ENCODE measurements around the gene OR2L3.
"Not testable (repeated sequence)": the region's sequence is repeated elsewhere in the genome, so short reads cannot be mapped to it uniquely, and the experiment has no call there.

The OR2L3 gene

GRCh38 chr1:248046536-248046935, at the start of gene OR2L3:
Gene OR2L3, plus strand, starts transcription at chr1:248046836. Its CDS starts 13,846 bp downstream, at chr1:248060682.
- no peaks in the 10 kb centered on the region for H3K36me3 Mint-ChIP-seq
- no peak for DNase-seq (ENCODE audit: low spot score in 2 of 2)
- ATAC-seq: no peak
- H3K9me3 Mint-ChIP-seq: peaks cover 10% of the 10 kb centered on the region
- no peak within 1 kb of the TSS for H3K4me3 Mint-ChIP-seq
- H3K27ac Mint-ChIP-seq: no peak within 1 kb of the TSS
- H3K4me1 Mint-ChIP-seq: no peaks in the 10 kb centered on the region

- Mint-ChIP-seq H3K27ac (no peak overlapping the region), H3K4me3 (no peak overlapping the region), H3K36me3 (no peaks in the 10 kb centered on the region), H3K4me1 (no peaks in the 10 kb centered on the region), H3K9me3 (peaks cover 15% of the 10 kb centered on the region)
- ATAC-seq: no peak
- no peak for DNase-seq (ENCODE audit: low spot score in 2 of 2)
Observed at GRCh38 chr1:247998811-247999210, 47.8 kb upstream of the OR2L3 start.

GRCh38 chr1:248000169-248000568, 46.5 kb upstream of the OR2L3 start:
- DNase-seq (ENCODE audit: low spot score in 2 of 2) (no peak), ATAC-seq (no peak)

GRCh38 chr1:248007778-248008177, 38.9 kb upstream of the OR2L3 start:
- Mint-ChIP-seq H3K27ac (no peak overlapping the region), H3K36me3 (no peaks in the 10 kb centered on the region), H3K4me1 (no peaks in the 10 kb centered on the region)

More at GRCh38 chr1:248000169-248000568, 46.5 kb upstream of the OR2L3 start:
- Mint-ChIP-seq H3K4me1 (no peaks in the 10 kb centered on the region), H3K27ac (no peak overlapping the region), H3K9me3 (peaks cover 12% of the 10 kb centered on the region), H3K4me3 (no peak overlapping the region), H3K36me3 (no peaks in the 10 kb centered on the region)

GRCh38 chr1:248009681-248010080, 37.0 kb upstream of the OR2L3 start:
- Mint-ChIP-seq H3K27ac (no peak overlapping the region), H3K36me3 (no peaks in the 10 kb centered on the region), H3K4me1 (no peaks in the 10 kb centered on the region), H3K4me3 (no peak overlapping the region), H3K9me3 (peaks cover 27% of the 10 kb centered on the region)
- no peak for DNase-seq (ENCODE audit: low spot score in 2 of 2)
- ATAC-seq: no peak

More at GRCh38 chr1:248007778-248008177, 38.9 kb upstream of the OR2L3 start:
- ATAC-seq: no peak
- Mint-ChIP-seq H3K4me3 (no peak overlapping the region), H3K9me3 (peaks cover 36% of the 10 kb centered on the region)
- no peak for DNase-seq (ENCODE audit: low spot score in 2 of 2)

GRCh38 chr1:248013229-248013710, 33.4 kb upstream of the OR2L3 start, which contains the start of gene OR2L5:
Gene OR2L5, plus strand, starts transcription at chr1:248013660. Its CDS starts 8,288 bp downstream, at chr1:248021948.
- DNase-seq (ENCODE audit: low spot score in 2 of 2) (no peak), ATAC-seq (no peak)
- no peaks in the 10 kb centered on the region for H3K4me1 Mint-ChIP-seq
- H3K4me3 Mint-ChIP-seq: no peak within 1 kb of the TSS
- peaks cover 23% of the 10 kb centered on the region for H3K9me3 Mint-ChIP-seq
- H3K36me3 Mint-ChIP-seq: no peaks in the 10 kb centered on the region
- H3K27ac Mint-ChIP-seq: no peak within 1 kb of the TSS

GRCh38 chr1:248015803-248016202, 30.8 kb upstream of the OR2L3 start:
- DNase-seq (ENCODE audit: low spot score in 2 of 2) (no peak), ATAC-seq (no peak)
- no peaks in the 10 kb centered on the region for H3K4me1 Mint-ChIP-seq
- peaks cover 14% of the 10 kb centered on the region for H3K9me3 Mint-ChIP-seq
- no peaks in the 10 kb centered on the region for H3K36me3 Mint-ChIP-seq
- H3K27ac Mint-ChIP-seq: no peak overlapping the region
- no peak overlapping the region for H3K4me3 Mint-ChIP-seq

GRCh38 chr1:248029770-248030169, 16.9 kb upstream of the OR2L3 start, which contains the start of gene OR2L2:
Gene OR2L2, plus strand, starts transcription at chr1:248030070. Its CDS starts 8,198 bp downstream, at chr1:248038268.
- no peak for ATAC-seq
- H3K27ac Mint-ChIP-seq: no peak within 1 kb of the TSS
- peaks cover 20% of the 10 kb centered on the region for H3K9me3 Mint-ChIP-seq
- DNase-seq (ENCODE audit: low spot score in 2 of 2): no peak
- H3K4me3 Mint-ChIP-seq: no peak within 1 kb of the TSS
- H3K36me3 Mint-ChIP-seq: no peaks in the 10 kb centered on the region
- H3K4me1 Mint-ChIP-seq: no peaks in the 10 kb centered on the region

- Mint-ChIP-seq H3K4me1 (no peaks in the 10 kb centered on the region), H3K36me3 (no peaks in the 10 kb centered on the region), H3K4me3 (no peak overlapping the region), H3K27ac (no peak overlapping the region), H3K9me3 (peaks cover 6% of the 10 kb centered on the region)
- no peak for DNase-seq (ENCODE audit: low spot score in 2 of 2)
- ATAC-seq: no peak
Observed at GRCh38 chr1:248045209-248045608, 1.4 kb upstream of the OR2L3 start.

GRCh38 chr1:248047008-248047407, 372 bp downstream of the OR2L3 start:
- H3K4me3 Mint-ChIP-seq: no peak overlapping the region
- H3K36me3 Mint-ChIP-seq: no peaks in the 10 kb centered on the region
- peaks cover 10% of the 10 kb centered on the region for H3K9me3 Mint-ChIP-seq
- no peak for ATAC-seq
- no peak for DNase-seq (ENCODE audit: low spot score in 2 of 2)
- H3K4me1 Mint-ChIP-seq: no peaks in the 10 kb centered on the region
- no peak overlapping the region for H3K27ac Mint-ChIP-seq

- H3K27ac Mint-ChIP-seq: no peak overlapping the region
- no peak for DNase-seq (ENCODE audit: low spot score in 2 of 2)
- no peak overlapping the region for H3K4me3 Mint-ChIP-seq
- ATAC-seq: no peak
- no peaks in the 10 kb centered on the region for H3K36me3 Mint-ChIP-seq
- peaks cover 14% of the 10 kb centered on the region for H3K9me3 Mint-ChIP-seq
- no peaks in the 10 kb centered on the region for H3K4me1 Mint-ChIP-seq
Observed at GRCh38 chr1:248054671-248055070, 8.0 kb downstream of the OR2L3 start.

- DNase-seq (ENCODE audit: low spot score in 2 of 2) (no peak), ATAC-seq (no peak)
- no peak overlapping the region for H3K27ac Mint-ChIP-seq
- peaks cover 14% of the 10 kb centered on the region for H3K9me3 Mint-ChIP-seq
- no peaks in the 10 kb centered on the region for H3K4me1 Mint-ChIP-seq
- no peak overlapping the region for H3K4me3 Mint-ChIP-seq
- H3K36me3 Mint-ChIP-seq: no peaks in the 10 kb centered on the region
Observed at GRCh38 chr1:248055261-248055660, 8.6 kb downstream of the OR2L3 start.

GRCh38 chr1:248065071-248065470, 18.4 kb downstream of the OR2L3 start:
- no peaks in the 10 kb centered on the region for H3K36me3 Mint-ChIP-seq

GRCh38 chr1:248065604-248066003, 19.0 kb downstream of the OR2L3 start:
- H3K9me3 Mint-ChIP-seq: peaks cover 19% of the 10 kb centered on the region
- ATAC-seq: no peak
- DNase-seq (ENCODE audit: low spot score in 2 of 2): no peak
- no peaks in the 10 kb centered on the region for H3K4me1 Mint-ChIP-seq
- no peak overlapping the region for H3K27ac Mint-ChIP-seq
- H3K36me3 Mint-ChIP-seq: no peaks in the 10 kb centered on the region
- no peak overlapping the region for H3K4me3 Mint-ChIP-seq

More at GRCh38 chr1:248065071-248065470, 18.4 kb downstream of the OR2L3 start:
- DNase-seq (ENCODE audit: low spot score in 2 of 2): no peak
- H3K9me3 Mint-ChIP-seq: peaks cover 17% of the 10 kb centered on the region
- H3K4me3 Mint-ChIP-seq: no peak overlapping the region
- ATAC-seq: no peak
- no peaks in the 10 kb centered on the region for H3K4me1 Mint-ChIP-seq
- no peak overlapping the region for H3K27ac Mint-ChIP-seq

GRCh38 chr1:248083864-248084263, 37.2 kb downstream of the OR2L3 start:
- H3K36me3 Mint-ChIP-seq; H3K4me1 Mint-ChIP-seq; H3K4me3 Mint-ChIP-seq; DNase-seq (ENCODE audit: low spot score in 2 of 2); H3K9me3 Mint-ChIP-seq; ATAC-seq; H3K27ac Mint-ChIP-seq: not testable (repeated sequence)

GRCh38 chr1:248094884-248095283, 48.2 kb downstream of the OR2L3 start, which contains the start of gene OR2L13:
Gene OR2L13, plus strand, starts transcription at chr1:248095184. Its CDS starts 4,192 bp downstream, at chr1:248099376.
- no peaks in the 10 kb centered on the region for H3K4me1 Mint-ChIP-seq
- DNase-seq (ENCODE audit: low spot score in 2 of 2) (no peak), ATAC-seq (no peak)
- H3K36me3 Mint-ChIP-seq: no peaks in the 10 kb centered on the region
- no peak within 1 kb of the TSS for H3K4me3 Mint-ChIP-seq
- H3K27ac Mint-ChIP-seq: no peak within 1 kb of the TSS
- H3K9me3 Mint-ChIP-seq: peaks cover 22% of the 10 kb centered on the region

Data from stimulated activated effector memory CD8-positive, alpha-beta T cell treated with anti-CD3 and anti-CD28 coated beads, Interleukin-12 subunit alpha, Interleukin-12 subunit beta, amount 100 ng/mL, for 72 hours (primary cell).